Lower leg skin (tissue), 4 donors: Measurements from ENCODE around the gene RGS9. TPM values are rescaled to one million over a fixed set of nuclear protein-coding genes. Genes with fewer than 3 reads are reported as not detected.
"Not testable (repeated sequence)": the region's sequence is repeated elsewhere in the genome, so short reads cannot be mapped to it uniquely, and the experiment has no call there.

Source experiments
- DNase-seq, 2 donors: peaks; one replicate each; pipeline ENCODE4 v3.0.0-alpha.2; 2019; ENCODE audit warnings: low spot score in 2 of 2
- H3K4me3 ChIP-seq: fragments of 200-600 bp; sonication (generic); 2 replicates; pipeline ENCODE4 v1.5.1; 2017; ENCODE audit warnings: mild to moderate bottlenecking, low read depth; ENCODE audit not compliant: poor library complexity, severe bottlenecking
- POLR2A ChIP-seq, 2 donors: fragments of 450-650 bp; IDR thresholded peaks; one replicate each; pipeline ENCODE4 v1.6.1; 2016 to 2017; ENCODE audit warnings: antibody characterized with exemption in 2 of 2, mild to moderate bottlenecking in 1 of 2, moderate library complexity in 1 of 2
- WGBS, 2 donors: methylation state at CpG; one replicate each; pipeline ENCODE4 v1.1.5; 2018; 5-methylcytosine and 5-hydroxymethylcytosine counted together
- intact Hi-C: fragments of 100-400 bp; cut with DNase I; formaldehyde crosslinking; loops from one replicate; pipeline ENCODE4 v1.15.0; 2023; ENCODE audit warnings: low total_unique reads
- total RNA-seq, 4 donors: library from RNA; depleted of rRNA; stranded (reverse); fragments of >200 nt; gene quantifications; one replicate each; pipeline ENCODE4 v1.1.0, GENCODE V29; 2016
- TF ChIP-seq, protein P1 (sequence below), 3 donors: fragments of 450-650 bp; IDR thresholded peaks; one replicate each; pipeline ENCODE4 v1.5.1; 2016; ENCODE audit warnings: antibody characterized with exemption in 3 of 3, mild to moderate bottlenecking in 3 of 3, moderate library complexity in 2 of 3

RGS9 gene
- total RNA-seq, 4 donors from 2014 or later, result 1.4 to 8.9 (median 4.6) TPM

- intact Hi-C loops, result no loop called here
- 80 to 86% methylated on average over 9 of the region's 9 CpGs for WGBS, 2 donors
- no peak overlapping the region for H3K4me3 ChIP-seq
- no peak for TF ChIP-seq POLR2A (IDR thresholded peaks at IDR 0.05)
- DNase-seq, result no peak
These were observed 37.0 kb downstream of the RGS9 start for GRCh38 chr17:65173976-65174683.

DNA sequence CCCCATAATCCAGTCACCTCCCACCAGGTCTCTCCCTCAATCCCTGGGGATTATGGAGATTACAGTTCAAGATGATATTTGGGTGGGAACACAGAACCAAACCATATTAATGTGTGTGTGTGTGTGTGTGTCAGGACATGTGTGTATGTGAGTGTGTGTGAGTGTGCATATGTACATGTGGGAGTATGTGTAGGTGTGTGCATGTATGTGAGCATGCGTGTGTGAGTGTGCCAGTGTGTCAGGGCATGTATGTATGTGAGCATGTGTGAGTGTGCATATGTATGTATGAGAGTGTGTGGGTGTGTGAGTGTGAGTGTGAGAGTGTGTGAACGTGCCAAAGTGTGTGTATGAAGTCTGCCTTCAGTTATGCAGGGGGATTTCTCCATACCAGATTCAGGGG is 37.8 kb downstream of the RGS9 start:
- no peak for DNase-seq
- 71 to 80% methylated on average over 2 of the region's 2 CpGs for WGBS, 2 donors
- TF ChIP-seq, protein P1, sequence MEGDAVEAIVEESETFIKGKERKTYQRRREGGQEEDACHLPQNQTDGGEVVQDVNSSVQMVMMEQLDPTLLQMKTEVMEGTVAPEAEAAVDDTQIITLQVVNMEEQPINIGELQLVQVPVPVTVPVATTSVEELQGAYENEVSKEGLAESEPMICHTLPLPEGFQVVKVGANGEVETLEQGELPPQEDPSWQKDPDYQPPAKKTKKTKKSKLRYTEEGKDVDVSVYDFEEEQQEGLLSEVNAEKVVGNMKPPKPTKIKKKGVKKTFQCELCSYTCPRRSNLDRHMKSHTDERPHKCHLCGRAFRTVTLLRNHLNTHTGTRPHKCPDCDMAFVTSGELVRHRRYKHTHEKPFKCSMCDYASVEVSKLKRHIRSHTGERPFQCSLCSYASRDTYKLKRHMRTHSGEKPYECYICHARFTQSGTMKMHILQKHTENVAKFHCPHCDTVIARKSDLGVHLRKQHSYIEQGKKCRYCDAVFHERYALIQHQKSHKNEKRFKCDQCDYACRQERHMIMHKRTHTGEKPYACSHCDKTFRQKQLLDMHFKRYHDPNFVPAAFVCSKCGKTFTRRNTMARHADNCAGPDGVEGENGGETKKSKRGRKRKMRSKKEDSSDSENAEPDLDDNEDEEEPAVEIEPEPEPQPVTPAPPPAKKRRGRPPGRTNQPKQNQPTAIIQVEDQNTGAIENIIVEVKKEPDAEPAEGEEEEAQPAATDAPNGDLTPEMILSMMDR (IDR thresholded peaks at IDR 0.05), result no peak
- no peak for TF ChIP-seq POLR2A (IDR thresholded peaks at IDR 0.05)
- H3K4me3 ChIP-seq, result no peak overlapping the region
- intact Hi-C loops, result no loop called here

GRCh38 chr17:65175952-65176351 is 38.8 kb downstream of the RGS9 start:
- intact Hi-C loops, result no loop called here
- TF ChIP-seq, protein P1 (IDR thresholded peaks at IDR 0.05), result no peak
- TF ChIP-seq POLR2A (IDR thresholded peaks at IDR 0.05), result no peak
- DNase-seq, result no peak
- H3K4me3 ChIP-seq, result no peak overlapping the region

- H3K4me3 ChIP-seq, result no peak overlapping the region
- intact Hi-C loops, result no loop called here
- TF ChIP-seq, protein P1 (IDR thresholded peaks at IDR 0.05), result peak in 1 of 3 donors; percentile 17
- no peak for TF ChIP-seq POLR2A (IDR thresholded peaks at IDR 0.05)
- WGBS, 2 donors, result 90 to 95% methylated on average over 5 of the region's 5 CpGs
- no peak for DNase-seq
These were observed 39.7 kb downstream of the RGS9 start for GRCh38 chr17:65176646-65177409.

GRCh38 chr17:65177901-65178300 is 40.7 kb downstream of the RGS9 start:
- TF ChIP-seq POLR2A (IDR thresholded peaks at IDR 0.05), result no peak
- TF ChIP-seq, protein P1 (IDR thresholded peaks at IDR 0.05), result no peak
- DNase-seq, result no peak
- intact Hi-C loops, result no loop called here
- WGBS, 2 donors, result 69 to 73% methylated on average over 4 of the region's 4 CpGs
- H3K4me3 ChIP-seq, result no peak overlapping the region

- intact Hi-C loops, H3K4me3 ChIP-seq, DNase-seq: not testable (repeated sequence)
- 81 to 91% methylated on average over 12 of the region's 12 CpGs for WGBS, 2 donors
These were observed 43.1 kb downstream of the RGS9 start for GRCh38 chr17:65180276-65180675.

DNA sequence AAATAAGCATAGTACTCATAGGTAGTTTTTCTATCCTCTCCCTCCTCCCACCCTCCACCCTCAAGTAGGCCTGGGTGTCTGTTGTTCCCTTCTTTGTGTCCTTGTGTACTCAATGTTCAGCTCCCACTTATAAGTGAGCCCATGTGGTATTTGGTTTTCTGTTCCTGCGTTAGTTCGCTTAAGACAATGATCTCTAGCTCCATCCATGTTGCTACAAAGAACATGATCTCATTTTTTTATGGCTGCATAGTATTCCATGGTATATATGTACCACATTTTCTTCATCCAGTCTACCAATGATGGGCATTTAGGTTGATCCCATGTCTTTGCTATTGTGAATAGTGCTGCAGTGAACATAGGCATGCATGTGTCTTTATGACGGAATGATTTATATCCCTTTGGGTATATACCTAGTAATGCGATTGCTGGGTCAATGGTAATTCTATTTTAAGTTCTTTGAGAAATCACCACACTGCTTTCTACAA is 43.6 kb downstream of the RGS9 start:
- H3K4me3 ChIP-seq, DNase-seq, intact Hi-C loops: not testable (repeated sequence)
- WGBS, 2 donors, result 92 to 94% methylated on average over 4 of the region's 4 CpGs
